Tibial nerve (tissue), 3 donors: ENCODE results near the gene WDR31.

ENCODE experiments used
- POLR2A ChIP-seq, 2 donors: fragments of 450-650 bp; IDR thresholded peaks; one replicate each; pipeline ENCODE4 v1.6.1; 2017; ENCODE audit warnings: antibody characterized with exemption in 2 of 2, mild to moderate bottlenecking in 2 of 2, moderate library complexity in 2 of 2
- TF ChIP-seq, protein P1 (sequence below), 5 experiments: fragments of 200-600 bp in 3 of 5; fragments of 450-650 bp in 2 of 5; sonication (generic) in 3 of 5; IDR thresholded peaks; one replicate each; pipeline ENCODE4 v1.5.1; 2016 to 2019; ENCODE audit warnings: antibody characterized with exemption in 5 of 5, mild to moderate bottlenecking in 3 of 5, moderate library complexity in 2 of 5

DNA sequence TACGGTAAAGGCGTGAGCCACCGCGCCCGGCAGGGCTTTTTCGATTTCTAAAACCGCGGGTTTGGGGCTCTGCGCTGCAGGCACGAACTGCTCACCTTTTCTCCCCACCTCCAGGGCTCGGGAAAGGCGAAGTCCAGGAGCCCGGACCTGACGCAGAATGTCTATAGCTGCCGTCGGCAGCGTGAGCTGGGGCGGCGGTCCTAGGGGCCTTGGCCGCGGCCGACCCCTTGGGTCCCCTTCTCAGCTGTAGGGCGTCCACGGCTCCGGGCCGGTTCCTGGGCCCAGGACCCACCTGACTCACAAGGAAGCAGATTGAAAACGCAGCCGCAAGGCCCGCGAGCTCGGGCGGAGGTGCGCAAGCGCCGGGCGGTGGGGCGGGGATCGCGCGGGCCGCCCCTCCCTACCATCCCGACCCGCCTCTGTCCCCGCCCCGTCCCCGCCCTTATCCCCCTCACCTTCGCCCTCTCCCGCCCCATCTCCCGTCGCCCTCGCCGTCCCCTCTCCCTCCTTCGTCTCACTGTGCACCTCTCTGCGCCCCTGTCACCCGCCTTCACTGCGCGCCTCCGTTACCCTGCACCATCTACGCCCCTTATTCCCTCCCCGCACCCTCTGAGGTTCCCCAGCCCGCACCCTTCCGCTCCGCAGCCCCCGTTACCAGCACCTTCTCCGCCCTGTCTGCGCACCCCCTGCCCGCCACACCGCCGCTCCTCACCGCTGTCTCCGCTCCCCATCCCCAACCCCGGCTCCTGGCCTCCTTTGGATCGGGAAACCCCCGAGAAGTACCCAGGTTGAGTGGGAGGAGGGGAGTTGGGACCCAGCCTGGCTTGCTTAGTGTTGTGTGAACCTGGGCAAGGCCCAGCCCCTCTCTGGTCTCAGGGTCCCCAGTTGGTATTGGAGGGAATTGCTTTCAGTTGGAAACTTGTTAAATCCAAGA is 36.8 kb upstream of the WDR31 start, which contains the start of gene HDHD3:
- TF ChIP-seq, protein P1, sequence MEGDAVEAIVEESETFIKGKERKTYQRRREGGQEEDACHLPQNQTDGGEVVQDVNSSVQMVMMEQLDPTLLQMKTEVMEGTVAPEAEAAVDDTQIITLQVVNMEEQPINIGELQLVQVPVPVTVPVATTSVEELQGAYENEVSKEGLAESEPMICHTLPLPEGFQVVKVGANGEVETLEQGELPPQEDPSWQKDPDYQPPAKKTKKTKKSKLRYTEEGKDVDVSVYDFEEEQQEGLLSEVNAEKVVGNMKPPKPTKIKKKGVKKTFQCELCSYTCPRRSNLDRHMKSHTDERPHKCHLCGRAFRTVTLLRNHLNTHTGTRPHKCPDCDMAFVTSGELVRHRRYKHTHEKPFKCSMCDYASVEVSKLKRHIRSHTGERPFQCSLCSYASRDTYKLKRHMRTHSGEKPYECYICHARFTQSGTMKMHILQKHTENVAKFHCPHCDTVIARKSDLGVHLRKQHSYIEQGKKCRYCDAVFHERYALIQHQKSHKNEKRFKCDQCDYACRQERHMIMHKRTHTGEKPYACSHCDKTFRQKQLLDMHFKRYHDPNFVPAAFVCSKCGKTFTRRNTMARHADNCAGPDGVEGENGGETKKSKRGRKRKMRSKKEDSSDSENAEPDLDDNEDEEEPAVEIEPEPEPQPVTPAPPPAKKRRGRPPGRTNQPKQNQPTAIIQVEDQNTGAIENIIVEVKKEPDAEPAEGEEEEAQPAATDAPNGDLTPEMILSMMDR (IDR thresholded peaks at IDR 0.05) = no peak
- TF ChIP-seq POLR2A (IDR thresholded peaks at IDR 0.05) = peak; percentile 26 to 51
